ENCODE results near the gene NPPA. TPM values are rescaled to one million over a fixed set of nuclear protein-coding genes. Genes with fewer than 3 reads are reported as not detected.

Gene NPPA
- total RNA-seq, 3 donors from 2014 or later: 0.66 TPM; not detected in 2

- intact Hi-C loops (cut with DNase I; ENCODE audit: low total_unique reads): no loop called here
- TF ChIP-seq CTCF (IDR thresholded peaks at IDR 0.05): no peak
- no peak for TF ChIP-seq POLR2A (IDR thresholded peaks at IDR 0.05)
- no peak for TF ChIP-seq POLR2AphosphoS5 (IDR thresholded peaks at IDR 0.05)
- no peaks in the 10 kb centered on the region for H3K9me3 ChIP-seq
- DNase-seq (ENCODE audit: low spot score in 2 of 2): no peak
- no peak overlapping the region for H3K27ac ChIP-seq
- no peaks in the 10 kb centered on the region for H3K27me3 ChIP-seq
- H3K36me3 ChIP-seq: no peaks in the 10 kb centered on the region
- H3K4me1 ChIP-seq: no peaks in the 10 kb centered on the region
- no peak overlapping the region for H3K4me3 ChIP-seq
Measured at GRCh38 chr1:11887666-11888007, 40.1 kb upstream of the NPPA start.

GRCh38 chr1:11886986-11887665 lies 39.5 kb upstream of the NPPA start:
- Histone ChIP-seq H3K4me1 (no peaks in the 10 kb centered on the region), H3K4me3 (no peak overlapping the region), H3K36me3 (no peaks in the 10 kb centered on the region), H3K9me3 (no peaks in the 10 kb centered on the region), H3K27ac (no peak overlapping the region), H3K27me3 (no peaks in the 10 kb centered on the region)
- no peak for DNase-seq (ENCODE audit: low spot score in 2 of 2)
- intact Hi-C loops (cut with DNase I; ENCODE audit: low total_unique reads): no loop called here
- TF ChIP-seq POLR2AphosphoS5 (IDR thresholded peaks at IDR 0.05) (peak in 1 of 3 donors; percentile 35), POLR2A (IDR thresholded peaks at IDR 0.05) (no peak), CTCF (IDR thresholded peaks at IDR 0.05) (no peak)

GRCh38 chr1:11885916-11886315 lies 38.3 kb upstream of the NPPA start:
- H3K36me3 ChIP-seq: no peaks in the 10 kb centered on the region
- no peaks in the 10 kb centered on the region for H3K27me3 ChIP-seq
- TF ChIP-seq POLR2A (IDR thresholded peaks at IDR 0.05) (no peak), POLR2AphosphoS5 (IDR thresholded peaks at IDR 0.05) (no peak), CTCF (IDR thresholded peaks at IDR 0.05) (no peak)
- H3K4me3 ChIP-seq: no peak overlapping the region
- H3K9me3 ChIP-seq: no peaks in the 10 kb centered on the region
- intact Hi-C loops (cut with DNase I; ENCODE audit: low total_unique reads): no loop called here
- no peak for DNase-seq (ENCODE audit: low spot score in 2 of 2)
- H3K27ac ChIP-seq: peak overlapping the region in 1 of 2 donors; percentile 12
- no peaks in the 10 kb centered on the region for H3K4me1 ChIP-seq

- TF ChIP-seq POLR2AphosphoS5 (IDR thresholded peaks at IDR 0.05): no peak
- no peak for TF ChIP-seq CTCF (IDR thresholded peaks at IDR 0.05)
- no peak for TF ChIP-seq POLR2A (IDR thresholded peaks at IDR 0.05)
- Histone ChIP-seq H3K36me3 (no peaks in the 10 kb centered on the region), H3K4me3 (no peak overlapping the region), H3K27me3 (no peaks in the 10 kb centered on the region), H3K9me3 (no peaks in the 10 kb centered on the region), H3K4me1 (no peaks in the 10 kb centered on the region), H3K27ac (no peak overlapping the region)
- no peak for DNase-seq (ENCODE audit: low spot score in 2 of 2)
- intact Hi-C loops (cut with DNase I; ENCODE audit: low total_unique reads): no loop called here
Measured at GRCh38 chr1:11882814-11883538, 35.4 kb upstream of the NPPA start.

GRCh38 chr1:11881749-11882441 lies 34.3 kb upstream of the NPPA start:
- DNase-seq (ENCODE audit: low spot score in 2 of 2): no peak
- Histone ChIP-seq H3K27me3 (no peaks in the 10 kb centered on the region), H3K9me3 (no peaks in the 10 kb centered on the region), H3K4me3 (no peak overlapping the region), H3K4me1 (no peaks in the 10 kb centered on the region), H3K36me3 (no peaks in the 10 kb centered on the region), H3K27ac (peak overlapping the region in 1 of 2 donors; percentile 61)
- TF ChIP-seq CTCF (IDR thresholded peaks at IDR 0.05): no peak
- intact Hi-C loops (cut with DNase I; ENCODE audit: low total_unique reads): no loop called here
